Inflammatory macrophage treated with lipopolysaccharide for 1 hour (primary cell): ENCODE data around the gene GGTLC1.
"Not testable (repeated sequence)": the region's sequence is repeated elsewhere in the genome, so short reads cannot be mapped to it uniquely, and the experiment has no call there.

Experiments
- DNase-seq, 2 donors: peaks; one replicate each; pipeline ENCODE4 v3.0.0-alpha.2; 2020 to 2022

The GGTLC1 gene

DNA sequence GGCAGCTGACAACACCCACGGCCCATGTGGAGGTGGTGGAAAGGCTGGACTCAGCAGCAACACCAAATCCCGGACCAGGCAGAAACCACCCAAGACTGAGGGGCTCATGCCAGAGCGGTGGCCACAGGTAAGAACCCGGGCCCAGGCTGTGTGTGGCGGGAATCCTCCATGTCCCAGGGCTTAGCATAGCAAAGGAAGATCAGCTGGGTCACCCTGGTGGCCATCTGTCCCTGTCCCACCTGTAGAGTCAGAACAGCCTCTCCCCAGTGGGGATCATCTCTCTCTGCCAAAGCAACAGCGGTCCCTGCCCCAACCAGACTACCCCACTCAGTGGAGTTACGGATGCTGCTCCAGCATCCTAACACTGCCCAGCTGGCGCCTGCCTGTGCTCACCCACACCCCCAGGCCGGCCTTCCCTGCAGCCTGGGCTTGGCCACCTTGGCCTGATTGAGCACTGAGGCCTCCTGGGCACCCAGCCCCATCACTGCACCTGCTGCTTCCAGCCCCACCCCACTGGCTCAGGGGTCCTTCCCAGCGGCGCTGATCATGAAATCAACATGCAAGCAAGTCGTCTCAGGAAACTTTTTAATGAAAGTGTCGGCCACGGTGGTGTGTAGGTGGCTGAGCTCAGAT lies 5.5 kb upstream of the GGTLC1 start:
- not testable (repeated sequence) for DNase-seq

DNA sequence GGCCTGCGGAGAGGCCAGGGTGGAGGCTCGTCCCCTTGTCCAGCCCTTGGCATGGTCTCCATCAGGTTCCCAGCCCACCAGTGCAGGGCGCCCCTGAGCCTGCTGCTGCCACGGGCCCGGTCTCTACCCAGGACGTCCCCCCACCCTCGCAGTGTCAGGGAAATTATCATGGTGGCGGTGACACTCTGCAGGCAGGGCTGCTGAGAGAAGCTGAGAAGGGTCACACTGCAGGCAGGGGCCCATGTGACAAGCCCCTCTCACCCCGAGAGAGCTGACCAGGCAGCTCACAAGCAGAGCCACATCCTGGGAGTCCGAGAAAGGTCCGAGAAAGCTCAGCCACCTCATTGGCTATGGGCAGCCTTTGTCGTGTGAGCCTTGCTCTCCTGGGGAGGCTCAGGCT lies 4.9 kb upstream of the GGTLC1 start:
- not testable (repeated sequence) for DNase-seq

DNA sequence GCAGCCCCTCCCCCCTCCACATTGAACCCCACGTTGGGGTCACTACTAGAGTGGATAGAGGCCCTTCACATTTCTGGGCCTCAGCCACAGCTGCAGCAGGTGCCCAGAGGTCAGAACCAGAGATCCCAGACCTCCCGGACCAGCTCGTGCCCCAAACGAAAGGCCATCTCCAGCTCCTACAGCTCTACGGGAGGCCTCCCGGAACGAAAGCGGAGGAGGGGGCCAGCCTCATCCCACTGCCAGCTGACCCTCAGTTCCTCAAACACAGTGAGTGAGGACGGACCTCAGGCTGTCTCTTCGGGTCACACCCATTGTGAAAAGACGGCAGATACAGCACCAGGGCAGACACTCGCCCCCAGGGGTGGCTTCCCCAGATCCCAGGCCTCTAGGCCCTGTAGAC lies 1.7 kb upstream of the GGTLC1 start:
- not testable (repeated sequence) for DNase-seq

DNA sequence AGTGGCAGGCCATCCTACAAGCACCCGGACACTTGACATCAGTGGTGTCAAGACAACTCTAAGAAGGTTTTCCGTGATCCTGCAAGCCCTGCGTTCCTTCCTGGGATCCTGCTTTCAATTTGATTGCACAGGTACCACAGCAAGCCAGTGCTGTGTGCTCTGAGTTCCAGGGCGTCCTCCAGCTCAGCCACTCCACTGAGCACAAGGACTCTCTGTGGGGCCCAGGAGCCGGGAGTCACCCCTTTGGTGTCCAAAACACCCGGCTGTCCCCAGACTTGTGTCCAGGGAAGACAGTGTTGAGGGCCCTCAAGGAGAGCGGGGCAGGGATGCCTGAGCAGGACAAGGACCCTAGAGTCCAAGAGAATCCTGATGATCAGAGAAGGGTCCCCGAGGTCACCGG lies 387 bp upstream of the GGTLC1 start:
- not testable (repeated sequence) for DNase-seq

DNA sequence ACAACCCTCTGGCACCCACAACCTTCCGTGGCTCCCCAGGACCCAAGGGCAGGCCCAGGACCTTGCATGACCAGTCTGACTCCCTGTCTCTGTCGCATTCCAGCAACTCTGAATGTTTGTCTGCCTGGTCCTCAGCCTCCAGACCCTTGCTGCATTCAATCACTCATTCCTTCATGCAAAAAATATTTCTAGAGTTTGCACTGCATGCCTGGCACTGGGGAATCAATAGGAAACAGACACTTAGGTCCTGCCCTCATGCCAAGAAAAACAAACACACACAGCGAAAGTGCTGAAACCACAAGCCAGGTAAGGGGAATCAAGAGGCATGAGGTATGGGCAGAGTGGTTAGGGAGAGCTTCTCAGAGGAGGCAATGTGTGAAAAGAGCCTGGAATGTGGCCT lies 1.9 kb downstream of the GGTLC1 start:
- not testable (repeated sequence) for DNase-seq

DNA sequence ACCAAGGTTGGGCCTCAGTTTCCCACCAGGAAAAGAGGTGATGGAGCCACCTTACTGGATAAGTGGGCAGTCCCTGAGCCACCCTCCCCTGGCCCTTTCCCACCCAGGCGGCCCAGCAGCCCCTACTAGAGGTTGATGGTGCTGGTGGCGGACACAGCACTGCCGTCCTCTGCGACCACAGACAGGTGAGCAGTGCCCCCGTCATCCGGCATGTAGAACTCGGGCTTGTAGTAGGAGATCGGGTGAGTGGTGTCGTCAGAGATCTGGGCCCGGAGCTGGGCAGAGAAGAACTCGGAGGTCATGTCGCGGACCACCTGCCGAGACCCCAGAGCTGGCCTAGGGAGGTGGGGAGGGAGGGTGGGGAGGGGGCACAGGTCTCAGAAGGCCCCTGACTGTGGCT lies 2.3 kb downstream of the GGTLC1 start:
- DNase-seq = not testable (repeated sequence)

DNA sequence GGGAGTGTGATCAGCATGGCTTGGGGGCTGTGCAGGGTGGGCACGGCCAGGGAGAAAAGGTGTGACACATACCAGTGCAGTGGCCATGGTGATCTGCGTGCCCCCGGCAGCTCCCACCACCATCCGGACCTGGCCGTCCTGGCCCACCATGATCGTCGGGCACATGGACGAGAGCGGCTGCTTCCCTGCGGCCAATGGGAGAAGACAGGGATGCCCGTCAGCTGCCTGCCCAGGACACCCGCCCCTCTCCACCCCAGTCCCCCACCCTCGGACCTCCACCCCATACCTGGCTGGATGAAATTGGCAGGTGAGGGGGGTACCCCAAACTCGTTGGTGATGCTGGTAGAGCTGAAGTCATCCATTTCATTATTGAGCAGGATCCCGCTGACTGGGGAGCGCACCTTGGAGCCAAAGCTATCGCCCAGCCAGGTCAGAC lies 2.8 kb downstream of the GGTLC1 start:
- DNase-seq = not testable (repeated sequence)

DNA sequence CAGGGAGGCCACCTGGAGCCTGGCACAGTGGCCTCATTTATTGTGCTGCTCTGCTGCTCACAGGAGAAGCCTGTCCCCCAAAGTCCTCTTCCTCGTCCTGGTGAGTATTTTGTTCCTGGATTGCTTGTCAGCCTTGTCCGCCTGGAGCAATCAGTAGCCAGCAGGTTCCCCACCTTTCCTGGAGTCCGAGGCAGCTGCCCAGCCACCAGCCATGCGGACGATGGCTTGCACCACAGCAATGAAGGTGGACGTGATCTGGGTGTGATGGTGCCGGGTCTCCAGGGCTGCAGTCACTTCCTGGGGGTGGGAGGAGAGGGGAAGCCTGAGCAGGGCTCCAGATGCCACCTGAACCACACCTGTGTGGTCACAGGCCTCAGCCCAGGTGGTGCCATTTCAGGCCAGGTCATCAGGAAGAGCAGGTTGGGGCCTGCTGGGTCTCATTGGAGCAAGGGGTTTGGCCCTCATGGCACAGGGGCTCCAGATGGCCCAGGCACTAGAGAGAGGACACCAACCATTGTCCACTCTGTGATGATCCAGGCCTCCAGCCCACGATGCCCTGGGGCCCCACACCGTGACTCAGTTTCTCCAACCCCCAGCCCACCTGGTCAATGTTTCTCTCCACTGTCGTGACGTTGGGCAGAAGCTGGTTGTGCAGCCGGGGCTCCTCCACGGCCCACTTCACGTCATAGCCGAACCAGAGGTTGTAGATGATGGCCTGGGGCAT lies 3.4 kb downstream of the GGTLC1 start:
- DNase-seq = not testable (repeated sequence)

DNA sequence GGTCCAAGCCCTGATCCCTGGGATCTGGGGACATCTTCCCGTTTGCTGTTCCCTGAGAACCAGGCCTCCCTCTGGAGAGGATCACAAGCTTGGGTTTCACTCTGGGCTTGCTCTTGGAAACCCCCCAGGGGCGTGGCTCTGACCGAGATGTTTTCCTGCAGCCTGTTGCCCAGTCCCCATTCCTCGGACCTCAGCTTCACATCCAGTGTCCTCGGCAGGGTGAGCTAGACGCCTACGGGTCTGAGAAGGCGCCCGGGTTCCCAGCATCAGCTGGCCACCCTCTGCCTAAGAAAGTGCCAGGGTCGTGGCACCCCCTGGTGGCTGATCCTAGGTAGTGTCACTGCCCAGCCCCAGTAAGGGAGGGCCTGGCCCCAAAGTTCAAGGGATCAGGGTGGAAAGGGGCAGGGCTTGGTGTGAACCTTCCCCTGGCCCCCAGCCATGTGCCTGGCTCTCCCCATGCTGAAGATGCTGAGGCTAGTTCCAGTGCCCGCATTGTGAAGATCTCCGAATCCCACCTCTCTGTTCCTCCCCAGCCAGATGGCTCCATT lies 4.0 kb downstream of the GGTLC1 start:
- not testable (repeated sequence) for DNase-seq

DNA sequence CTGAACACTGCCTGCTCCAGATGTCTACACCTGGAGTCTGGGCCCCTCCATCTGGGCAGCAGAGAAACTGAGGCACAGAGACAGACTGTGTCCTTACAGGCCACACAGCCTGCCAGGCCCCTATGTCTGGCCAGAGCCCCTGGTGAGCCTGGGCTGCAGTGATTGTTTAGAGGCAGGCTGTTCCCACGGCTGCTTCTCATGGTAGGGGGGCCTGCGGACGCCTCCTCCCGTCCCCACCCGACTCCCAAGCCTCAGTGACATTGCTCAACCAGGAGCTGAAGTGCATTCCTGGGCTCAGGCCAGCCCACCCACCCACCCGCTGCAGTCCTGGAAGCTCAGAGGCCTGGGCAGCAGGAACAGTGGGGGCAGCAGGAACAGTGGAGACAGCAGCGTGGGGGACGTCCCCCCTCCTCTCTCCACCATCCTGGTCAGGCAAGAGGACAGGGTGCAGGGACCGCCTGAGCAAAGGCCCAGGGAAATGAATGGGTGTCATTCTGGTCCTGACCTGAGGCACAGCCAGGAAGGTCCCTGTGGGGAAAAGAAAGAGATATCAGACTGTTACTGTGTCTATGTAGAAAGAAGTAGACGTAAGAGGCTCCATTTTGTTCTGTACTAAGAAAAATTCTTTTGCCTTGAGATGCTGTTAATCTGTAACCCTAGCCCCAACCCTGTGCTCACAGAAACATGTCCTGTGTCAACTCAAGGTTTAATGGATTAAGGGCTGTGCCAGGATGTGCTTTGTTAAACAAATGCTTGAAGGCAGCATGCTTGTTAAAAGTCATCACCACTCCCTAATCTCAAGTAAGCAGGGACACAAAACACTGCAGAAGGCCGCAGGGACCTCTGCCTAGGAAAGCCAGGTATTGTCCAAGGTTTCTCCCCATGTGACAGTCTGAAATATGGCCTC lies 6.2 kb downstream of the GGTLC1 start:
- not testable (repeated sequence) for DNase-seq

DNA sequence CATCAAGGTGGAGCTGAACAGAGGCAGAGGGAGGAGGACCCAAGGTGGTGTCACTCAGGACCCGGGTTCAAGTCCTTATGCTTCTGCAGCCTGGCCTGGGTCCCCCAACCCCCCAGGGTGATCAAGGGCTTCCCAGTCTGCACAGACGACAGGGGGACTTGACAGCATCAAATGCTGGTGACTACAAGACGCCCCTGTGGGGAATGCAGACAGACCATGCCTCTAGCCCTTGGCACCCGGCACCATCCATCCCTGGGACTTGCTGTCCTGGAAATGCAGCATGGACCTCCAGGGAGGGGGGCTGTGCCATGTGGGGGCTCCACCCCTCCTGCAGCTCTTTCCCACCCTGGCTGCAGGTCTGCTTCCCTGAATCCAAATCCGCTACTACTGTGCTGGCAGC lies 7.1 kb downstream of the GGTLC1 start:
- DNase-seq = not testable (repeated sequence)

DNA sequence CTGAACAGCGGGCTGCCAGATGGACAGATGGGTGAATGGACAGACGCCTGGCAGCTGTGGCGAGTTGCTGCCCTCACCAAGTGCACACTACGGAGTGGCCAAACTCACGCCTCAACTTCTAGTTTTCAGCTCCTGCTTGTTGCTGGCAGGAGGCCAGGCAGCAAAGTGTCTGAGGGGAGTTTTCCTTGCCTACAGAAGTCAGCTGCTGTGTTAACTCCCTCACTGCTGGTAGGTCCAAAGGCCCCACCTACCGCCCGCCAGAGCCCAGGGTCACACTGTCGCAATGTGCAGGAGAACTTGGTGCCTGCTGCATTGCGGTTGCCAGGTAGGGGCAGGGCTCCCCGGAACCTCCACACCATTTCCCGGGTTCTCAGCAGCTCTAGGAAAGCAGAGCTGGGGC lies 7.6 kb downstream of the GGTLC1 start:
- DNase-seq = not testable (repeated sequence)

DNA sequence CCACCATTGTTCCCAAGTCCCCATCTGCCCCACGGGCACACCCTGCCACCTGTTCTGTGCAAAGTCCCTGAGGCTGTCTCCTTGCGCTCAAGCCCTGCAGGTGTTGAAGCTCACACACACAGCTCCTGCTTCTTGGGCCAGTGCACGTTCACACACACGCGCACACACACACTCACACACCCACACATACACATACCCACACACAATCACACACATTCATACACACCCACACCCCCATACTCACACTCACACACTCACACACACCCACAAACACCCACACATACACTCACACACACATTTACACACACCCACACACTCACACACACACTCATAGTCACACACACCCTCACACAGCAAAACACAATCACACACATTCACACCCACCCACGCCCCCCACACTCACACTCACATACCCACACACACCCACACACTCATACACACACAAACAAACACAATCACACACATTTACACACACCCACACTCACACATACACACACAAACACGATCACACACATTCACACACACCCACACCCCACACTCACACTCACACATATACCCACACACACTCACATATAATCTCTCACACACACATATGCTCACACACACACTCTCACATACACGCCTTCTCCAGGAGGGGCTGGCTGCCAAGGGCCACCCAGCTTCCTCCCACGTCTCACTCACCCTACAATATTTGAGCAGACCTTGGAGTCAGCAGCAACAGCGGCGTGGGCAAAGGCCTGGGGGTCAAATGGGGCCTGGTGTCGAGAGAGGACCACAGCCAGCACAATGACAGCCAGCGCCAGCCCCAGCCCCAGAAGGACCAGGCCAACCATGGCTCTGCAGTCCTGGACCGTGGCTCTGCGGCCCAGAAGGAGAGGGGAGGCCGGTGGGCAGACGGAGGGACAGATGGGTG lies 8.4 kb downstream of the GGTLC1 start:
- not testable (repeated sequence) for DNase-seq

DNA sequence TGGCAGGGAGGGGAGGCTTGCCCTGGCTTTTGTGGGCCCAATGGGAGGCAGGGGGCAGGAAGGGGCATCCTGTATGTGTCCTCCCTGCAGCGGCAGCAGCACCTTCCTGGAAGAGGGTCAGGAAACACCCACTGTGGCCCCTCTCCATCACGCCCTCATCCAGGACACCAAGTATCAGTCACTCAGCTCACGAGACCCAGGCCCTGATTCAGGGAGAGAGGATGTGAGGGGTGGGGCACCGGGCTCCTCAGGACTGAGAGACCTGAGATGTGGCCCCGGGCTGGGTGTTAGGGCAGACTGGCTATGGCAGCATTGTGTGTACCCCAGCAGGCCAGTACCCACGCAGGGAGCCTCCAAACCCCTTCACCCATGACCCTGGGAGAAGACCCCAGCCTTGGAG lies 9.2 kb downstream of the GGTLC1 start:
- DNase-seq = not testable (repeated sequence)

DNA sequence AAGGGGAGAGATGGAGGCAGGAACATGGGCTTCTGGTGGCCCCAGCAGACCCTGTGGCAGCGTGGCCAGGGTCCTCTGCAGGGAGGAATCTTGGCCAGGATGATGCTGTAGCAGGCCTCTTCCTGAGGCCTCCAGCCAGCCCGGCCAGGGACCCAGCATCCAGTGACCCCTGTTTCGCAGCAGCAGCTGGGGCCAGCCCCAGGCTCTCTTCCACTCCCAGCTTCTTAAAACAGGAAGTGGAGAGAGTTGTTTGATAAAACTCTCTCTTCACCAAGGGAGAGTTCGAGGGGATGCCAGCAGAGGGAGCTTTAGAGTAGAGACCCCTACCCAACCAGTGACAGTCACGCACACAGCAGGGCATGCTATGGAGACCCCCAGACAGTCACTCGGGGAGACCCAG lies 10.1 kb downstream of the GGTLC1 start:
- not testable (repeated sequence) for DNase-seq

DNA sequence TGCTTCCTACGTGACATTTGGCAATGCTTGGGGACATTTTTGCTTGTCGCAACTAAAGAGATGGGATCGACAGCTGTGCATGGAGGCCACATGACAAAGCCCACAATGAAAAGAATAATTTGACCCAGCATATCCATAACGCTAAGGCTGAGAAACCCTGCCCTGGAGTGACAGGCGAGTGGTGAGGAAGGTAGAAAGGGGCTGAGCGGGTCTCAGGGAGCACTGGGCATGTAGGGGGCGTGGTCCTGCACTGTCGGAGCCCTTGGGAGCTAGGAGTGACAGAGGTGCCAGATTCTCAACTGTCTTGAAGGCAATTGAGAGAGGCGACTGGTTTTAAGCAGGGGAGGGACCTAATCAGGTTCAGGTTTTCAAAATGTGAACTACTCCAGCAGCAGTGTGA lies 13.6 kb downstream of the GGTLC1 start:
- no peak for DNase-seq

DNA sequence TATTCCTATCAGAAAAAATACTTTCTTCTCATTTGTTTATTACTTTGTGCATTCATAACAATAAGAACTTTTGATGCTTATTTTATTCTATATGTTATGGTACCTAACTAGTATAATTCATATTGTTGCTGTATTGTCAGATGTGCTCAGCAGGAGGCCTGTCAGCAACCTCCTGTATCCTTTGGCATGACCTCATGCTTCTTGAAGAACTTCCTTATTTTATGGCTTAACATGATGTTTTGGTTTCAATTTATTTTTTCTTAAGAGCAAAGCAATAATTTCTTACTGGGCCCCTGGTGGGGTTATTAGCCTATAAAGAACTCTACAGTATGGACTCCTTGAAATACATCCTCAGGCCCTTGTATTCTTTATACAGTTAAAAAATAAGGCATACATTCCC lies 17.3 kb downstream of the GGTLC1 start:
- DNase-seq = peak; percentile 1 to 3

DNA sequence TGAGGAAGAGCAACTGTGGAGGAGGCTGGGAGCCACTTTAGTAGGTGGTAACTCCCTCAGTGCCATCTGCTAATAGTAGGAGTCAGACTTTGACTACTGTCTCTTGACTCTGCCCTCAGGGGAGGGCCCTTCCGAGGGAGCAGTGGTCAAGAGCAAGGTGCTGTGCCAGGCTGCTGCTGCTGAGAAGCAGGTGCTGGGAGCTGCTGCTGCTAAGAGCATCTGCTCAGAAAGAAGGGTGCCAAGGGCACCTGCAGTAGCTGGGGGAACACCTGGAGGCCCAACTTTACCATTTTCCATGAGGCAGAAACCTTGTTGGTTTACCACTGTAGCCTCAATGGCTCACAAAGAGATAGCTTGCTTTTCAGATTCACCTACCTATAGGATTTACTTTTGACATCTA lies 18.5 kb downstream of the GGTLC1 start:
- no peak for DNase-seq

DNA sequence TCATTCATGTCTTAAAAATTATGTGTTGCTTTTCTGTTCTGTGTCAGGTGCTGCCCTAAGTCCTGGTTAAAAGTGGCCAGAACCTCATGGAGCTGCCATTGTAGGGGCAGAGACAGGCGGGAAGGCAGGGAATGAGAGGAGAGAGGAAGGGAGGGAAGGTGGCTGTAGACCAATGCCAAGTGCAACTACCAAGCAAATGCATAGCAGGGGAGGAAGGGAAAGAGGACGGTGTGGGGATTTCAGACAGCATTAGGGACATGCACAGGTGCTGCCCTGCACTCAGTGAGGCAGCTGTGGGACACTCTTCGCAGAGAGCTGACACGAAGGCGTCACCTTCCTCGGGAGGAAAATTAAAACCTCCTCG lies 21.0 kb downstream of the GGTLC1 start:
- no peak for DNase-seq

DNA sequence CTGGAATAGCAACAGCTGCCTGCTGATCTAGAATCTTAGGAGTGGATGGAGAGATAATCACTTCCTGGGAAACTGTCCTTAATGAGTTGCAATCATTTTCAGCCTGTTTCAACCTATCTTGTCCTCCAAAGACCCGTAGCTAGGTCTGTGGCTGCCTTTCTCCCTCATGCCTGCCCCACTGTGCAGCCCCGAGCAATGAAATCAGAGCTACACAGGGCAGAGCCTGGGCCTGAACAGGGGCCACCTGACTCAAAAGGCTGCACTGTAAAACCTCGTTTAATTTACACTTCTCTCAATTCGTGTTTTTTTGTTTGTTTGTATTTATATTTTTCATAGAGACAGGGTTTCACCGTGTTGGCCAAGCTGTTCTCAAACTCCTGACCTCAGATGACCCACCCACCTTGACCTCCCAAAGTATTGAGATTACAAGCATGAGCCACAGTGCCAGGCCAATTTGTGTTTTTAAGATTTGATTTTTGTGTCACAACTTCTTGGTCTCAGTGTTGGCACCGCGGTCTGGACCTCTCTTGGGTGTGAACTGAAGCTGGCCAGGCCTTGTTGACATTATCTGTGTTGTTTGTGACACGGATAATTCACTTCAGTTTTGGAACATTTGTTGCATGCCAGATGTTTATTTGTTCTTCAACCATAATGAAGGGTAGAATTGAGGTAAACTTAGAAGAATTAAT lies 21.5 kb downstream of the GGTLC1 start:
- no peak for DNase-seq

DNA sequence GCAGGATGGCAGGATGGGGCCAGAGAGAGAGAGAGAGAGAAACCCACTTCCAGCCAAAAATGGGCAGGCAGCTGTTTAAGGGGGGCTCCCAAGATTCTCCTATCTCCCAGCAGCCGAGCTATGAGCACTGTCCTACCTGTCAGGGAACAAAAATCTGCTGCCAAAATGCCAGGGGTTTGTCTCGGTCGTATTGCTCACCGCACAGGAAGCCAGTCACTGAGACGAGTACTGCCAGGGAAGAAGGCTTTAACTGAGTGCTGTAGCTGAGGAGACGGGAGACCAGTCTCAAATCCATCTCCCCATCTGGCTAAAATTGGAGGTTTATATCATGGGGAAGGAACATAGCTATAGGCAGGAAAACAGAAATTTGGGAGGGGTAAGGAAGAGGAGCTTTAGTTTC lies 22.3 kb downstream of the GGTLC1 start:
- no peak for DNase-seq

DNA sequence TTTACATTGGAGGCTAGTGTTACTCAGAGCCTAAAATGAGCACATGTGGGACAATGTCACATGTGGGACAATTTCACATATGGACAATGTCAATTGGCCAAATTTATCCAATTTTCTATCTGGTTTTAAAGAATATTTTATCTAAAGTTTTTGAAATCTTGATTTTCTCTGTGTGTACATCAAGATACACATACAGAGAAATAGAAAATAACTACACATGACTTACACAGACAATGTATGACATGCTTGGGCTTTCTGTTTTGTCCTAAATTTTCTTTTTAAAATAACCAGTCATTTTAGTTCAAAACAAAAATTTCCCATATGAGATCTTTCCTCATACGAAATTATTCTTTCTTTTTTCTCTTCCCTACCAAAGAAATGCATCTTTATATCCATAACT lies 24.6 kb downstream of the GGTLC1 start:
- no peak for DNase-seq
